A549 (cell line): ENCODE data around the gene TGDS. TPM values are rescaled to one million over a fixed set of nuclear protein-coding genes. Genes with fewer than 3 reads are reported as not detected.

Source experiments
- ATAC-seq, 2 experiments: fragments of 200-7000 bp in 1 of 2; fragments of >200 bp in 1 of 2; cut with Nextera tagmentation in 1 of 2; cut with Tn5 transposase in 1 of 2; 3 replicates each; pipeline versions ENCODE4 v1.8.0 to v1.9.1; 2018 to 2020; ENCODE audit warnings: mild to moderate bottlenecking in 1 of 2, moderate library complexity in 1 of 2
- CTCF ChIA-PET: fragments of 300-600 bp; sonication (Branson Sonifier 250); formaldehyde crosslinking; extraction: SDS; loops from one replicate; lab custom pipeline; 2021; ENCODE audit warnings: antibody characterized with exemption, inconsistent platforms; lab: Yijun Ruan, JAX
- POLR2A ChIA-PET: fragments of 350-600 bp; formaldehyde crosslinking; extraction: SDS; loops from one replicate; lab custom pipeline; 2021; ENCODE audit warnings: antibody characterized with exemption, inconsistent platforms; lab: Yijun Ruan, JAX
- DNase-seq, 2 experiments: peaks; one replicate each; pipeline versions ENCODE4 v3.0.0 to v3.0.0-alpha.2; 2011 to 2016; ENCODE audit warnings: low read depth in 1 of 2, low spot score in 1 of 2
- FAIRE-seq: peaks from 2 replicates; lab custom pipeline; 2011; peaks lifted over from hg19 to GRCh38; lab: Jason Lieb, UNC
- H3K27ac ChIP-seq, 2 experiments: fragments of >200 bp; sonication (Bioruptor Twin); formaldehyde crosslinking; 3 replicates each; pipeline ENCODE4 v1.5.1; 2016 to 2017
- H3K4me1 ChIP-seq: fragments of >200 bp; sonication (Bioruptor Twin); formaldehyde crosslinking; 3 replicates; pipeline ENCODE4 v1.6.1; 2016
- H3K4me2 ChIP-seq: fragments of >200 bp; sonication (Bioruptor Twin); formaldehyde crosslinking; 3 replicates; pipeline ENCODE4 v1.6.1; 2016
- H3K4me3 ChIP-seq: fragments of >200 bp; sonication (Bioruptor Twin); formaldehyde crosslinking; 3 replicates; pipeline ENCODE4 v1.5.1; 2016
- H3K9me3 ChIP-seq: fragments of >200 bp; sonication (Bioruptor Twin); formaldehyde crosslinking; 3 replicates; pipeline ENCODE4 v1.6.1; 2016
- BHLHE40 ChIP-seq: IDR thresholded peaks from 2 replicates; pipeline ENCODE4 v1.6.1; 2012; ENCODE audit warnings: low read depth, low read length, inconsistent platforms
- EHF ChIP-seq: fragments of 250-450 bp; sonication (Bioruptor Pico); IDR thresholded peaks from 2 replicates; pipeline ENCODE4 v1.5.0; 2020; ENCODE audit warnings: mild to moderate bottlenecking
- EHMT2 ChIP-seq: fragments of 200-600 bp; sonication (generic); IDR thresholded peaks from 2 replicates; pipeline ENCODE4 v1.6.1; 2016; ENCODE audit warnings: antibody characterized with exemption, low read depth, mild to moderate bottlenecking, moderate library complexity
- EP300 ChIP-seq, 2 experiments: fragments of >200 bp; sonication (Bioruptor Twin); formaldehyde crosslinking; IDR thresholded peaks; 2 replicates in 1 of 2; 3 replicates in 1 of 2; pipeline ENCODE4 v1.6.1; 2016 to 2017
- FOSB ChIP-seq: fragments of 250-450 bp; sonication (Bioruptor Pico); IDR thresholded peaks from 2 replicates; pipeline ENCODE4 v1.5.0; 2020; ENCODE audit warnings: mild to moderate bottlenecking, moderate library complexity
- FOSL2 ChIP-seq, 2 experiments: fragments of 450-650 bp in 1 of 2; fragments of >200 bp in 1 of 2; sonication (Bioruptor Twin) in 1 of 2; formaldehyde crosslinking; IDR thresholded peaks; 2 replicates each; pipeline versions ENCODE4 v1.5.0 to v1.6.1; 2016 to 2020; ENCODE audit warnings: mild to moderate bottlenecking in 1 of 2, moderate library complexity in 1 of 2
- GATA3 ChIP-seq: IDR thresholded peaks from 2 replicates; pipeline ENCODE4 v1.6.1; 2012; ENCODE audit warnings: borderline replicate concordance
- HEYL ChIP-seq: fragments of 250-450 bp; sonication (Bioruptor Pico); IDR thresholded peaks from 2 replicates; pipeline ENCODE4 v1.8.0; 2021; ENCODE audit warnings: mild to moderate bottlenecking, moderate library complexity
- JUN ChIP-seq, 2 experiments: fragments of >200 bp; sonication (Bioruptor Twin); formaldehyde crosslinking; IDR thresholded peaks; 2 replicates in 1 of 2; 3 replicates in 1 of 2; pipeline ENCODE4 v1.6.1; 2016 to 2017
- JUNB ChIP-seq: fragments of >200 bp; sonication (Bioruptor Twin); formaldehyde crosslinking; IDR thresholded peaks from 2 replicates; pipeline ENCODE4 v1.6.1; 2016
- KDM5A ChIP-seq: fragments of 200-600 bp; sonication (generic); IDR thresholded peaks from 2 replicates; pipeline ENCODE4 v1.6.1; 2016; ENCODE audit warnings: antibody characterized with exemption, mild to moderate bottlenecking
- NPAS2 ChIP-seq: fragments of 250-450 bp; sonication (Bioruptor Pico); IDR thresholded peaks from 2 replicates; pipeline ENCODE4 v1.8.0; 2022; ENCODE audit warnings: mild to moderate bottlenecking, moderate library complexity, borderline replicate concordance
- POLR2A ChIP-seq: IDR thresholded peaks from 2 replicates; pipeline ENCODE4 v1.6.1; 2012; ENCODE audit warnings: mild to moderate bottlenecking, low read length
- POLR2AphosphoS2 ChIP-seq: conservative IDR thresholded peaks from 2 replicates; pipeline ENCODE4 v1.6.1; 2012; ENCODE audit warnings: low read length, improper control_type of control experiment, inconsistent platforms
- RAD21 ChIP-seq, 2 experiments: fragments of >200 bp in 1 of 2; sonication (Bioruptor Twin) in 1 of 2; formaldehyde crosslinking in 1 of 2; IDR thresholded peaks in 1 of 2; conservative IDR thresholded peaks in 1 of 2; 2 replicates in 1 of 2; 3 replicates in 1 of 2; pipeline ENCODE4 v1.6.1; 2012 to 2018; ENCODE audit warnings: inconsistent platforms in 1 of 2
- RARB ChIP-seq: fragments of 250-450 bp; sonication (Bioruptor Pico); IDR thresholded peaks from 2 replicates; pipeline ENCODE4 v1.8.0; 2021; ENCODE audit warnings: mild to moderate bottlenecking, moderate library complexity
- TFCP2L1 ChIP-seq: fragments of 250-450 bp; sonication (Bioruptor Pico); IDR thresholded peaks from 2 replicates; pipeline ENCODE4 v1.5.0; 2021; ENCODE audit warnings: mild to moderate bottlenecking
- TP53 ChIP-seq: fragments of 250-450 bp; sonication (Bioruptor Pico); IDR thresholded peaks from 2 replicates; pipeline ENCODE4 v1.5.0; 2021; ENCODE audit warnings: mild to moderate bottlenecking, moderate library complexity
- ZFP36 ChIP-seq: fragments of 450-650 bp; IDR thresholded peaks from 2 replicates; pipeline ENCODE4 v1.6.1; 2014; ENCODE audit warnings: borderline replicate concordance; ENCODE audit not compliant: partially characterized antibody
- WGBS: methylation state at CpG from one replicate; pipeline ENCODE4 v1.1.6; 2017; ENCODE audit errors: missing lambda C conversion rate; 5-methylcytosine and 5-hydroxymethylcytosine counted together
- polyA plus RNA-seq, 4 experiments: library from polyadenylated mRNA; depleted of rRNA in 3 of 4; stranded (reverse); fragments of >200 nt; fragmentation: RNase III in 1 of 4; extraction: RNeasy Plus Mini Kit Qiagen cat#74134 plus additional on column Dnase treatment in 1 of 4; gene quantifications; 2 replicates in 3 of 4; 3 replicates in 1 of 4; pipeline ENCODE4 v1.2.3, GENCODE V29; 2011 to 2017
- TF ChIP-seq, protein P1 (sequence below): fragments of 250-450 bp; sonication (Bioruptor Pico); IDR thresholded peaks from 2 replicates; pipeline ENCODE4 v1.5.0; 2020; ENCODE audit warnings: low read depth, mild to moderate bottlenecking, moderate library complexity
- TF ChIP-seq, protein P2 (sequence below): fragments of 200-600 bp; sonication (generic); IDR thresholded peaks from 2 replicates; pipeline ENCODE4 v1.6.1; 2016; ENCODE audit warnings: antibody characterized with exemption, mild to moderate bottlenecking, moderate library complexity
- TF ChIP-seq, protein P3 (sequence below): fragments of >200 bp; sonication (Bioruptor Twin); formaldehyde crosslinking; IDR thresholded peaks from 2 replicates; pipeline ENCODE4 v1.6.1; 2016
- TF ChIP-seq, protein P4 (sequence below): fragments of >200 bp; sonication (Bioruptor Twin); formaldehyde crosslinking; IDR thresholded peaks from 3 replicates; pipeline ENCODE4 v1.6.1; 2016
- TF ChIP-seq, protein P5 (sequence below): IDR thresholded peaks from 2 replicates; pipeline ENCODE4 v1.6.1; 2012

Gene TGDS
- polyA plus RNA-seq, 2 of the 4 experiments (the other 2 are of a cell fraction): 6.8 to 24.3 TPM

DNA sequence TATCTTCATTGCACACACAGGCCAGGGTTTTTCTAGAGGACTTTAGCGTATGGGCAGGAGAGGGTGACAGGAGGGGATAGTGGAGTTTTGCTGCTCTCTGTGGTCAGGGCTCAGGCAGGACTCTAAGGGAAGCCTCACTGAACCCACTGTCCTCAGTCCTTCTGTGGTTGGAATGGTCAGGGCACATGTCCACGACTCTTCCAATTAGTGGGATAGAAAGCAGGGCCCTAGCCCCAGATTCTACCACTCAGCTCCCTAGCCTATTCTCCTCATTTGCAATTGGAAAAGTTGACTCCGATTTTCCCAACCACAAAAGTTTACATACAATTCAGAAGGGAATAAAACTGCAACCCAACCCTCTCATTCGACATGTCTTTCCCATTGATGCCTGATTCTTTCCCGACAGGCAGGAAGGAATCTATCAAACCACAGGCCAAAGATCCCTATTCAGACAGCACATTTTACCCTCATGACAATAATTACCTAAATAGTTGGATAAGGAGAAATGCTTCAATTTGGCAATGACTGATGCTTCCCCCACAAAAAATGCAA is 38.2 kb downstream of the TGDS start:
- FAIRE-seq: no peak
- CTCF ChIA-PET: no interaction called here
- Histone ChIP-seq H3K4me3 (no peak overlapping the region), H3K9me3 (no peaks in the 10 kb centered on the region), H3K4me2 (no peak overlapping the region), H3K27ac (no peak overlapping the region), H3K4me1 (0 out of 3 replicates have a peak, but pooled peaks cover 3% of the 10 kb centered on the region)
- TF ChIP-seq RARB: no peak
- POLR2A ChIA-PET: no interaction called here
- WGBS: 84% methylated on average over 5 of the region's 5 CpGs
- no peak for ATAC-seq
- no peak for DNase-seq

DNA sequence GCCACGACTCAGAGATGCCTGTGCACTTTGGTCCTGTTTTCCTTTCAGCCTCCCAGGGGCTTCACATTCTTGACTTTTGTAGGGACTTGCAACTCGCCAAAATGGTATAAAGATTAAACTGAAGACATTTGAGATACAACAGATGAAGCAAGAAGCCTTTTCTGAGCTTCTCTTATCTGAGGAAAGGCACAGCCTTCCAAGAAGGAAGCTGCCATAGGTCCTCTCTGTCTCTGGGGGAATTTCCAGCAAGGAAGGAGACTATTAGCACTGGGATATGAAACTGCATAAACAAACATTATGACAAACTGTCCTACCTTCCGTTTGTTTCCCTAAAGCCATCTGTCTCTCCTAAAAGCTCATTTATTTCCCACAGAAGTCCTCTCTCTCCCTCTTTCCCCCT is 39.3 kb downstream of the TGDS start:
- POLR2A ChIA-PET: interaction anchor here (0.7 kb wide), 1 partner anchor 865 kb away, joined by 3 read pairs; no protein-coding TSS in a partner anchor
- 0 out of 3 replicates have a peak, but pooled peaks cover 3% of the 10 kb centered on the region for H3K4me1 ChIP-seq
- 42% methylated on average over 3 of the region's 3 CpGs for WGBS
- CTCF ChIA-PET: interaction anchor here (1.0 kb wide), 1 partner anchor 9 kb away, joined by 4 read pairs; no protein-coding TSS in a partner anchor
- H3K4me3 ChIP-seq: no peak overlapping the region
- TF ChIP-seq EHMT2: no peak
- TF ChIP-seq RARB: no peak
- no peaks in the 10 kb centered on the region for H3K9me3 ChIP-seq
- no peak overlapping the region for H3K4me2 ChIP-seq
- FAIRE-seq (no peak), DNase-seq (no peak), ATAC-seq (no peak)
- no peak overlapping the region for H3K27ac ChIP-seq

DNA sequence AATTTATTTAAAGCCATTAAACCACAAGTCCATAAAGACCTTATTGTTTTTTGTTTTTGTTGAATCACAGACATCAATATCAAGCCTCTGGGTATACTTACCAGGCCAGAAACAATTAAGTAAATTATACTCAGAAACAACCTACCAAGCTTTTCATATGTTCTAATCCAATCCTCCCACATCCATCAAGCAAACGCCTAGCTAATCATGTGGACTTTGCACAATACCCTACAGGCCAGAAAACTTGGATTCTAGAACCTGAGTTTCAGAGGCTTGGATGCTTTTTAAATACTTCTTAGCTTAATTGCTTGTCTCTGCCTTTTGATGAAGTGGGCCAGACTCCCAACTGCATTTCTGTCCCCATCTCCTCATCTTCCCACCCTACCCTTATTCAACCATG is 39.9 kb downstream of the TGDS start:
- H3K4me2 ChIP-seq: no peak overlapping the region
- WGBS: 56% methylated on average over 1 of the region's 1 CpG
- no peak for ATAC-seq
- H3K4me1 ChIP-seq: peaks cover 4% of the 10 kb centered on the region; the same call in 1 of the 3 replicates
- H3K9me3 ChIP-seq: no peaks in the 10 kb centered on the region
- TF ChIP-seq FOSB (CRISPR knock-in tag) (no peak), TP53 (no peak), HEYL (CRISPR knock-in tag) (no peak), JUN (IDR thresholded peaks at IDR 0.05) (no peak), EHMT2 (no peak), KDM5A (no peak), ZFP36 (no peak), GATA3 (no peak), EHF (CRISPR knock-in tag) (no peak), BHLHE40 (no peak), POLR2A (no peak), TFCP2L1 (CRISPR knock-in tag) (no peak), POLR2AphosphoS2 (no peak), JUNB (no peak)
- TF ChIP-seq, protein P1, sequence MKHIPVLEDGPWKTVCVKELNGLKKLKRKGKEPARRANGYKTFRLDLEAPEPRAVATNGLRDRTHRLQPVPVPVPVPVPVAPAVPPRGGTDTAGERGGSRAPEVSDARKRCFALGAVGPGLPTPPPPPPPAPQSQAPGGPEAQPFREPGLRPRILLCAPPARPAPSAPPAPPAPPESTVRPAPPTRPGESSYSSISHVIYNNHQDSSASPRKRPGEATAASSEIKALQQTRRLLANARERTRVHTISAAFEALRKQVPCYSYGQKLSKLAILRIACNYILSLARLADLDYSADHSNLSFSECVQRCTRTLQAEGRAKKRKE (CRISPR knock-in tag): no peak
- H3K27ac ChIP-seq: no peak overlapping the region
- no peak for FAIRE-seq
- ChIA-PET CTCF (interaction anchor here (1.2 kb wide), 1 partner anchor 161 kb away, joined by 3 read pairs; no protein-coding TSS in a partner anchor), POLR2A (interaction anchor here (0.7 to 1.5 kb wide), 2 partner anchors 40 to 865 kb away, joined by 3 read pairs; partner anchors contain the start of gene TGDS)
- no peak overlapping the region for H3K4me3 ChIP-seq
- no peak for DNase-seq

DNA sequence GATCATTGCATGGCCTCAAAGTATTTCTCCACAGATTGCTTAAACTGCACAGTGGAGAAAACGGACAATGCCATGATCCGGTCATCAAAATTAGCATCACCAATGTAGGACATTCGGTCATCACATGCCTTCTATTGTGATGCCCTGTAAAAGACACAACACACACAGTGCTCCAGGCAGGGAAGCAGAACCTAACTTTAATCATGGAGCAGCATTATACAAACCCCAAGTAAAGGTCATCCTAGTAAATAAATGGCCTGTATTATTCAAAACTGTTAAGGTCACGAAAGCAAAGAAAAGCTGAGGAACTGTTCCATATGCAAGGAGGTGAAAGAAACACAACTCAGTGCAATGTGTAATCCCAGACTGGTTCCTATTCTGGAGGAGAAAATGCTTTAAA is 42.2 kb downstream of the TGDS start:
- peaks cover 8% of the 10 kb centered on the region; the same call in 1 of the 3 replicates for H3K4me1 ChIP-seq
- no peak for DNase-seq
- POLR2A ChIA-PET: no interaction called here
- no peaks in the 10 kb centered on the region for H3K9me3 ChIP-seq
- no peak overlapping the region for H3K4me3 ChIP-seq
- CTCF ChIA-PET: no interaction called here
- no peak overlapping the region for H3K4me2 ChIP-seq
- no peak overlapping the region for H3K27ac ChIP-seq
- WGBS: 83% methylated on average over 4 of the region's 4 CpGs
- FAIRE-seq: no peak
- no peak for ATAC-seq
- TF ChIP-seq RAD21 (conservative IDR thresholded peaks at IDR 0.05 in 1 of 2, IDR thresholded peaks at IDR 0.05 in 1 of 2): no peak
- TF ChIP-seq NPAS2 (CRISPR knock-in tag): no peak
- TF ChIP-seq EHF (CRISPR knock-in tag): no peak
- TF ChIP-seq, protein P2, sequence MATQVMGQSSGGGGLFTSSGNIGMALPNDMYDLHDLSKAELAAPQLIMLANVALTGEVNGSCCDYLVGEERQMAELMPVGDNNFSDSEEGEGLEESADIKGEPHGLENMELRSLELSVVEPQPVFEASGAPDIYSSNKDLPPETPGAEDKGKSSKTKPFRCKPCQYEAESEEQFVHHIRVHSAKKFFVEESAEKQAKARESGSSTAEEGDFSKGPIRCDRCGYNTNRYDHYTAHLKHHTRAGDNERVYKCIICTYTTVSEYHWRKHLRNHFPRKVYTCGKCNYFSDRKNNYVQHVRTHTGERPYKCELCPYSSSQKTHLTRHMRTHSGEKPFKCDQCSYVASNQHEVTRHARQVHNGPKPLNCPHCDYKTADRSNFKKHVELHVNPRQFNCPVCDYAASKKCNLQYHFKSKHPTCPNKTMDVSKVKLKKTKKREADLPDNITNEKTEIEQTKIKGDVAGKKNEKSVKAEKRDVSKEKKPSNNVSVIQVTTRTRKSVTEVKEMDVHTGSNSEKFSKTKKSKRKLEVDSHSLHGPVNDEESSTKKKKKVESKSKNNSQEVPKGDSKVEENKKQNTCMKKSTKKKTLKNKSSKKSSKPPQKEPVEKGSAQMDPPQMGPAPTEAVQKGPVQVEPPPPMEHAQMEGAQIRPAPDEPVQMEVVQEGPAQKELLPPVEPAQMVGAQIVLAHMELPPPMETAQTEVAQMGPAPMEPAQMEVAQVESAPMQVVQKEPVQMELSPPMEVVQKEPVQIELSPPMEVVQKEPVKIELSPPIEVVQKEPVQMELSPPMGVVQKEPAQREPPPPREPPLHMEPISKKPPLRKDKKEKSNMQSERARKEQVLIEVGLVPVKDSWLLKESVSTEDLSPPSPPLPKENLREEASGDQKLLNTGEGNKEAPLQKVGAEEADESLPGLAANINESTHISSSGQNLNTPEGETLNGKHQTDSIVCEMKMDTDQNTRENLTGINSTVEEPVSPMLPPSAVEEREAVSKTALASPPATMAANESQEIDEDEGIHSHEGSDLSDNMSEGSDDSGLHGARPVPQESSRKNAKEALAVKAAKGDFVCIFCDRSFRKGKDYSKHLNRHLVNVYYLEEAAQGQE: no peak
- TF ChIP-seq, protein P3, sequence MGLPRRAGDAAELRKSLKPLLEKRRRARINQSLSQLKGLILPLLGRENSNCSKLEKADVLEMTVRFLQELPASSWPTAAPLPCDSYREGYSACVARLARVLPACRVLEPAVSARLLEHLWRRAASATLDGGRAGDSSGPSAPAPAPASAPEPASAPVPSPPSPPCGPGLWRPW: no peak
- TF ChIP-seq, protein P4, sequence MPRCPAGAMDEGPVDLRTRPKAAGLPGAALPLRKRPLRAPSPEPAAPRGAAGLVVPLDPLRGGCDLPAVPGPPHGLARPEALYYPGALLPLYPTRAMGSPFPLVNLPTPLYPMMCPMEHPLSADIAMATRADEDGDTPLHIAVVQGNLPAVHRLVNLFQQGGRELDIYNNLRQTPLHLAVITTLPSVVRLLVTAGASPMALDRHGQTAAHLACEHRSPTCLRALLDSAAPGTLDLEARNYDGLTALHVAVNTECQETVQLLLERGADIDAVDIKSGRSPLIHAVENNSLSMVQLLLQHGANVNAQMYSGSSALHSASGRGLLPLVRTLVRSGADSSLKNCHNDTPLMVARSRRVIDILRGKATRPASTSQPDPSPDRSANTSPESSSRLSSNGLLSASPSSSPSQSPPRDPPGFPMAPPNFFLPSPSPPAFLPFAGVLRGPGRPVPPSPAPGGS: no peak
- no peak for TF ChIP-seq FOSL2 (IDR thresholded peaks at IDR 0.05)
- no peak for TF ChIP-seq FOSL2 (CRISPR knock-in tag; IDR thresholded peaks at IDR 0.05)
- TF ChIP-seq EP300 (IDR thresholded peaks at IDR 0.05): no peak
- TF ChIP-seq, protein P5, sequence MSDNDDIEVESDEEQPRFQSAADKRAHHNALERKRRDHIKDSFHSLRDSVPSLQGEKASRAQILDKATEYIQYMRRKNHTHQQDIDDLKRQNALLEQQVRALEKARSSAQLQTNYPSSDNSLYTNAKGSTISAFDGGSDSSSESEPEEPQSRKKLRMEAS: no peak
